Measurements from ENCODE around the gene ZNF560.

The ZNF560 gene

GRCh38 chr19:9435279-9436268, 62.8 kb downstream of the ZNF560 start, which contains the start of gene ZNF266:
Gene ZNF266 (minus strand): TSS chr19:9435573. CDS start chr19:9420089, 15,484 bp downstream.
- peak; percentile 97 for DNase-seq

GRCh38 chr19:9431475-9431874, 66.9 kb downstream of the ZNF560 start:
- peak; percentile 37 for DNase-seq

GRCh38 chr19:9430444-9430843, 68.0 kb downstream of the ZNF560 start:
- DNase-seq: no peak

- no peak for DNase-seq
Measured at GRCh38 chr19:9427941-9428340, 70.5 kb downstream of the ZNF560 start.
